ENCODE measurements around the gene EPHB3. TPM values are rescaled to one million over a fixed set of nuclear protein-coding genes. Genes with fewer than 3 reads are reported as not detected.

The EPHB3 gene
- total RNA-seq, 2 donors from 2014 or later: 7.9 to 10.1 TPM

- Histone ChIP-seq H3K36me3 (replicated peaks in 1 of 2; ENCODE audit: insufficient read depth in 1 of 2, low read depth in 2 of 2) (no peaks in the 10 kb centered on the region), H3K4me3 (no peak overlapping the region), H3K4me1 (peaks cover 10% of the 10 kb centered on the region), H3K27ac (no peak overlapping the region), H3K27me3 (peaks cover 0 to 7% of the 10 kb centered on the region in 2 donors), H3K9me3 (no peaks in the 10 kb centered on the region)
- no peak for DNase-seq
- intact Hi-C loops (cut with DNase I): loop anchor here (10.0 kb wide), 1 partner anchor 648 kb away; no protein-coding TSS in a partner anchor
- no peak for ATAC-seq
- WGBS, 2 donors: 46 to 57% methylated on average over 6 of the region's 6 CpGs
- no peak for TF ChIP-seq POLR2A (IDR thresholded peaks at IDR 0.05)
- no peak for TF ChIP-seq CTCF (IDR thresholded peaks at IDR 0.05)
These were observed 18.3 kb upstream of the EPHB3 start for GRCh38 chr3:184543256-184543655.

DNA sequence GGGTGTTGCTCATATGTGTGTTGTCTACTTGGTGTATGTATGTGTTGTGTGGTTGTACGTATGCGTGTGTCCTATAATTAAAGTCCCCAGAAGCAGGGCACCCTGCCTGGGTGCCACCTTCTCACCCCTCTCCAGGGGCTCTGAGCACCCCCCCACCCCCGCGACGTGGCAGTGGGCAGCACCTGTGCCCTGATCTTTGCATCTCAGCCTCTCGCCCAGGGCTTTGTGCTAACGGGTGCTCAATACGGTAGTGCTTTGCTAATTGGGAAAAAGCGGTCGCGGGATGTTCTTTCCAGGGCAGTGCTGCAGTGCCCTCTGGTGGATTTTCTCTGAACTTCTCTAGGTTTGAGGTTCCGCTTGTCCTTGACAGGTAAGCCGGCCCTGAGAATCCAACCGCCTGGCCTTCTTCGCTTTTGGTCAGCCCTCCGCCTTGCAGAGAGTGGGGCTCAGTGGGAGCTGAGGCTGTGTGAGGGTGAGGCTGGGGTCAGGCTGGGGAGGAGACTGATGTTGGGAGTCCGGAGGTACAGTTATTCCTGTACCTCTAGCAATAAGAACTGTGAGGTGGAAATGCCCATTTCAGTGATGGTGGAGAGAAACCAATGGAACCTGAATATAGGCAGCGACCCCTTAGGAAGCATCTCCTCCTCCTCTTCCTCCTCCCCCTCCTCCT lies 17.6 kb upstream of the EPHB3 start:
- Histone ChIP-seq H3K4me1 (peaks cover 10% of the 10 kb centered on the region), H3K27ac (no peak overlapping the region), H3K9me3 (no peaks in the 10 kb centered on the region), H3K36me3 (replicated peaks in 1 of 2; ENCODE audit: insufficient read depth in 1 of 2, low read depth in 2 of 2) (no peaks in the 10 kb centered on the region), H3K27me3 (peaks cover 0 to 7% of the 10 kb centered on the region in 2 donors), H3K4me3 (no peak overlapping the region)
- intact Hi-C loops (cut with DNase I): loop anchor here (10.0 kb wide), 1 partner anchor 649 kb away; no protein-coding TSS in a partner anchor
- ATAC-seq: peak; percentile 83
- DNase-seq: peak; percentile 88 to 91 (median 88)
- 8 to 14% methylated on average over 9 to 18 of the region's 18 CpGs for WGBS, 2 donors
- TF ChIP-seq CTCF (IDR thresholded peaks at IDR 0.05): peak; percentile 77 to 93 (median 91)
- no peak for TF ChIP-seq POLR2A (IDR thresholded peaks at IDR 0.05)

DNA sequence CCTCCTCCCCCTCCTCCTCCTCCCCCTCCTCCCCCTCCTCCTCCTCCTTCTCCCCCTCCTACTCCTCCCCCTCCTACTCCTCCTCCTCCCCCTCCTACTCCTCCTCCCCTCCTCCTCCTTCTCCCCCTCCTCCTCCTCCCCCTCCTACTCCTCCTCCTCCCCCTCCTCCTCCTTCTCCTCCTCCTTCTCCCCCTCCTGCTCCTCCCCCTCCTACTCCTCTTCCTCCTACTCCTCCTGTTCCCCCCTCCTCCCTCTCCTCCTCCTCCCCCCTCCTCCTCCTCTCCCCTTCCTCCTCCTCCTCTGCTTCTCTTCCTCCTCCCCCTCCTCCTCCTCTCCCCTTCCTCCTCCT lies 17.1 kb upstream of the EPHB3 start:
- TF ChIP-seq POLR2A (IDR thresholded peaks at IDR 0.05) (no peak), CTCF (IDR thresholded peaks at IDR 0.05) (no peak)
- ATAC-seq (no peak), DNase-seq (no peak)
- peaks cover 12% of the 10 kb centered on the region for H3K4me1 ChIP-seq
- no peak overlapping the region for H3K27ac ChIP-seq
- no peaks in the 10 kb centered on the region for H3K9me3 ChIP-seq
- H3K36me3 ChIP-seq (replicated peaks in 1 of 2; ENCODE audit: insufficient read depth in 1 of 2, low read depth in 2 of 2): no peaks in the 10 kb centered on the region
- peaks cover 0 to 7% of the 10 kb centered on the region in 2 donors for H3K27me3 ChIP-seq
- intact Hi-C loops (cut with DNase I): loop anchor here (10.0 kb wide), 1 partner anchor 650 kb away; no protein-coding TSS in a partner anchor
- no peak overlapping the region for H3K4me3 ChIP-seq

- no peak overlapping the region for H3K4me3 ChIP-seq
- H3K4me1 ChIP-seq: peaks cover 19% of the 10 kb centered on the region
- H3K9me3 ChIP-seq: no peaks in the 10 kb centered on the region
- DNase-seq: no peak
- peaks cover 0 to 7% of the 10 kb centered on the region in 2 donors for H3K27me3 ChIP-seq
- WGBS, 2 donors: 69 to 78% methylated on average over 3 of the region's 3 CpGs
- ATAC-seq: no peak
- intact Hi-C loops (cut with DNase I): loop anchor here (10.0 kb wide), 1 partner anchor 651 kb away; no protein-coding TSS in a partner anchor
- no peaks in the 10 kb centered on the region for H3K36me3 ChIP-seq (replicated peaks in 1 of 2; ENCODE audit: insufficient read depth in 1 of 2, low read depth in 2 of 2)
- no peak overlapping the region for H3K27ac ChIP-seq
- no peak for TF ChIP-seq CTCF (IDR thresholded peaks at IDR 0.05)
- no peak for TF ChIP-seq POLR2A (IDR thresholded peaks at IDR 0.05)
These were observed 15.8 kb upstream of the EPHB3 start for GRCh38 chr3:184545769-184546168.

- Histone ChIP-seq H3K27me3 (peaks cover 0 to 7% of the 10 kb centered on the region in 2 donors), H3K36me3 (replicated peaks in 1 of 2; ENCODE audit: insufficient read depth in 1 of 2, low read depth in 2 of 2) (no peaks in the 10 kb centered on the region), H3K4me1 (peaks cover 16% of the 10 kb centered on the region), H3K27ac (no peak overlapping the region), H3K9me3 (no peaks in the 10 kb centered on the region), H3K4me3 (no peak overlapping the region)
- TF ChIP-seq CTCF (IDR thresholded peaks at IDR 0.05) (no peak), POLR2A (IDR thresholded peaks at IDR 0.05) (no peak)
- ATAC-seq: no peak
- 49 to 65% methylated on average over 4 to 7 of the region's 7 CpGs for WGBS, 2 donors
- peak in 1 of 4 donors; percentile 51 for DNase-seq
- intact Hi-C loops (cut with DNase I): loop anchor here (10.0 kb wide), 1 partner anchor 651 kb away; no protein-coding TSS in a partner anchor
These were observed 15.3 kb upstream of the EPHB3 start for GRCh38 chr3:184546252-184546651.
